ENCODE data around the gene THSD1. TPM values are rescaled to one million over a fixed set of nuclear protein-coding genes. Genes with fewer than 3 reads are reported as not detected.

THSD1 gene
- total RNA-seq, 1 experiment from 2014 or later = 0.39 TPM

- H3K27me3 Mint-ChIP-seq (ENCODE audit: low read depth) = no peaks in the 10 kb centered on the region
- ChIA-PET POLR2A (no interaction called here), CTCF (interaction anchor here (1.3 kb wide), 1 partner anchor 73 kb away, joined by 3 read pairs; no protein-coding TSS in a partner anchor)
- ATAC-seq (no peak), DNase-seq (ENCODE audit: low spot score) (no peak)
- no peaks in the 10 kb centered on the region for H3K36me3 Mint-ChIP-seq
- H3K9me3 Mint-ChIP-seq = no peaks in the 10 kb centered on the region
- TF ChIP-seq CREM (CRISPR knock-in tag; IDR thresholded peaks at IDR 0.05) = no peak
- TF ChIP-seq ZNF263 (CRISPR knock-in tag; IDR thresholded peaks at IDR 0.05; ENCODE audit: low read depth) = no peak
- no peak for TF ChIP-seq FOXP1 (CRISPR knock-in tag; IDR thresholded peaks at IDR 0.05; ENCODE audit: borderline replicate concordance)
- TF ChIP-seq ELF4 (CRISPR knock-in tag; IDR thresholded peaks at IDR 0.05; ENCODE audit: low read depth) = no peak
- no peak for TF ChIP-seq ZNF219 (CRISPR knock-in tag; IDR thresholded peaks at IDR 0.05; ENCODE audit: borderline replicate concordance)
- H3K4me3 Mint-ChIP-seq = no peak overlapping the region
- no peaks in the 10 kb centered on the region for H3K4me1 Mint-ChIP-seq
- no peak overlapping the region for H3K27ac Mint-ChIP-seq
Measured at GRCh38 chr13:52377898-52378297, 28.1 kb downstream of the THSD1 start.

- H3K27me3 Mint-ChIP-seq (ENCODE audit: low read depth) = no peaks in the 10 kb centered on the region
- no peak overlapping the region for H3K27ac Mint-ChIP-seq
- ChIA-PET POLR2A (no interaction called here), CTCF (interaction anchor here (2.0 kb wide), 1 partner anchor 76 kb away, joined by 5 read pairs; no protein-coding TSS in a partner anchor)
- peaks cover 5% of the 10 kb centered on the region for H3K4me1 Mint-ChIP-seq
- H3K4me3 Mint-ChIP-seq = no peak overlapping the region
- H3K36me3 Mint-ChIP-seq = no peaks in the 10 kb centered on the region
- DNase-seq (ENCODE audit: low spot score) (no peak), ATAC-seq (no peak)
- no peaks in the 10 kb centered on the region for H3K9me3 Mint-ChIP-seq
- TF ChIP-seq IRF2 (CRISPR knock-in tag; IDR thresholded peaks at IDR 0.05; ENCODE audit: borderline replicate concordance, low read depth) (no peak), ZSCAN18 (CRISPR knock-in tag; IDR thresholded peaks at IDR 0.05) (no peak), OVOL2 (CRISPR knock-in tag; IDR thresholded peaks at IDR 0.05; ENCODE audit: borderline replicate concordance) (no peak), MAX (CRISPR knock-in tag; IDR thresholded peaks at IDR 0.05) (no peak), ATF2 (CRISPR knock-in tag; IDR thresholded peaks at IDR 0.05; ENCODE audit: borderline replicate concordance, low read depth) (no peak), ZNF423 (CRISPR knock-in tag; IDR thresholded peaks at IDR 0.05) (no peak), JUN (CRISPR knock-in tag; IDR thresholded peaks at IDR 0.05) (no peak), AR (CRISPR knock-in tag; IDR thresholded peaks at IDR 0.05) (no peak), ERG (CRISPR knock-in tag; IDR thresholded peaks at IDR 0.05) (no peak), ZNF532 (CRISPR knock-in tag; IDR thresholded peaks at IDR 0.05; ENCODE audit: borderline replicate concordance) (no peak), ARID4B (CRISPR knock-in tag; IDR thresholded peaks at IDR 0.05; ENCODE audit: borderline replicate concordance) (no peak)
Measured at GRCh38 chr13:52374873-52375411, 31.0 kb downstream of the THSD1 start.
